Hematopoietic multipotent progenitor cell treated with erythropoietin and hydrocortisone succinate and interleukin-3 and kit ligand, for 17 days (in vitro differentiated cells): ENCODE measurements around the gene ATF7IP.
"Not testable (repeated sequence)": the region's sequence is repeated elsewhere in the genome, so short reads cannot be mapped to it uniquely, and the experiment has no call there.

Source experiments
- DNase-seq: peaks from one replicate; pipeline ENCODE4 v3.0.0-alpha.2; 2015; ENCODE audit warnings: low spot score

ATF7IP gene, protein sequence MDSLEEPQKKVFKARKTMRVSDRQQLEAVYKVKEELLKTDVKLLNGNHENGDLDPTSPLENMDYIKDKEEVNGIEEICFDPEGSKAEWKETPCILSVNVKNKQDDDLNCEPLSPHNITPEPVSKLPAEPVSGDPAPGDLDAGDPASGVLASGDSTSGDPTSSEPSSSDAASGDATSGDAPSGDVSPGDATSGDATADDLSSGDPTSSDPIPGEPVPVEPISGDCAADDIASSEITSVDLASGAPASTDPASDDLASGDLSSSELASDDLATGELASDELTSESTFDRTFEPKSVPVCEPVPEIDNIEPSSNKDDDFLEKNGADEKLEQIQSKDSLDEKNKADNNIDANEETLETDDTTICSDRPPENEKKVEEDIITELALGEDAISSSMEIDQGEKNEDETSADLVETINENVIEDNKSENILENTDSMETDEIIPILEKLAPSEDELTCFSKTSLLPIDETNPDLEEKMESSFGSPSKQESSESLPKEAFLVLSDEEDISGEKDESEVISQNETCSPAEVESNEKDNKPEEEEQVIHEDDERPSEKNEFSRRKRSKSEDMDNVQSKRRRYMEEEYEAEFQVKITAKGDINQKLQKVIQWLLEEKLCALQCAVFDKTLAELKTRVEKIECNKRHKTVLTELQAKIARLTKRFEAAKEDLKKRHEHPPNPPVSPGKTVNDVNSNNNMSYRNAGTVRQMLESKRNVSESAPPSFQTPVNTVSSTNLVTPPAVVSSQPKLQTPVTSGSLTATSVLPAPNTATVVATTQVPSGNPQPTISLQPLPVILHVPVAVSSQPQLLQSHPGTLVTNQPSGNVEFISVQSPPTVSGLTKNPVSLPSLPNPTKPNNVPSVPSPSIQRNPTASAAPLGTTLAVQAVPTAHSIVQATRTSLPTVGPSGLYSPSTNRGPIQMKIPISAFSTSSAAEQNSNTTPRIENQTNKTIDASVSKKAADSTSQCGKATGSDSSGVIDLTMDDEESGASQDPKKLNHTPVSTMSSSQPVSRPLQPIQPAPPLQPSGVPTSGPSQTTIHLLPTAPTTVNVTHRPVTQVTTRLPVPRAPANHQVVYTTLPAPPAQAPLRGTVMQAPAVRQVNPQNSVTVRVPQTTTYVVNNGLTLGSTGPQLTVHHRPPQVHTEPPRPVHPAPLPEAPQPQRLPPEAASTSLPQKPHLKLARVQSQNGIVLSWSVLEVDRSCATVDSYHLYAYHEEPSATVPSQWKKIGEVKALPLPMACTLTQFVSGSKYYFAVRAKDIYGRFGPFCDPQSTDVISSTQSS

GRCh38 chr12:14365294-14366208, at the start of gene ATF7IP:
TSS of gene ATF7IP (plus strand) at chr12:14365682. CDS start at chr12:14423916, 58,234 bp downstream.
- DNase-seq: peak; percentile 98

- peak; percentile 7 for DNase-seq
These were observed 47.9 kb upstream of the ATF7IP start for GRCh38 chr12:14317362-14318146.

GRCh38 chr12:14319704-14320427, 45.6 kb upstream of the ATF7IP start:
- not testable (repeated sequence) for DNase-seq

- no peak for DNase-seq
These were observed 43.1 kb upstream of the ATF7IP start for GRCh38 chr12:14322403-14322802.

GRCh38 chr12:14325716-14326343, 39.7 kb upstream of the ATF7IP start:
- no peak for DNase-seq

- DNase-seq: no peak
These were observed 38.8 kb upstream of the ATF7IP start for GRCh38 chr12:14326699-14327098.

DNA sequence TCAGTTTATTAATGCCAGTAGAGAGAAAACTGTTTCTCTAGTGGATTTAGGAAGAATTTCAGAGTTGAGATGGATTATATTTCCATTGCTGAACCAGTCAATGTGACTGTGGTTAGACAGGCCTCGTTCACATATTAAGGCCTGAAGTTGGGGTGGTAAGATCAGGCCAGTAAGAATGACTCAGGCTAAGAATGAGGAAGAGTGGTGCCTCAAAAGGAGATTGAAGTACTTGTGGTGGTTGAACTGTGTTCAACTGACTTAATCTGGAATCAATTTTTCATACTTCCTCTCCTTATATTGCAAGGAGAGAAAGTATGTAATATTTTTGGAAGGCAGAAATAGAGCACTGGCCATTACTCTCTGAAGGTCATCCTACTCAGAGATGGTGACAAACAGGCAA, 37.8 kb upstream of the ATF7IP start:
- no peak for DNase-seq

GRCh38 chr12:14332482-14332881, 33.0 kb upstream of the ATF7IP start:
- no peak for DNase-seq

GRCh38 chr12:14340371-14340770, 25.1 kb upstream of the ATF7IP start:
- no peak for DNase-seq

DNA sequence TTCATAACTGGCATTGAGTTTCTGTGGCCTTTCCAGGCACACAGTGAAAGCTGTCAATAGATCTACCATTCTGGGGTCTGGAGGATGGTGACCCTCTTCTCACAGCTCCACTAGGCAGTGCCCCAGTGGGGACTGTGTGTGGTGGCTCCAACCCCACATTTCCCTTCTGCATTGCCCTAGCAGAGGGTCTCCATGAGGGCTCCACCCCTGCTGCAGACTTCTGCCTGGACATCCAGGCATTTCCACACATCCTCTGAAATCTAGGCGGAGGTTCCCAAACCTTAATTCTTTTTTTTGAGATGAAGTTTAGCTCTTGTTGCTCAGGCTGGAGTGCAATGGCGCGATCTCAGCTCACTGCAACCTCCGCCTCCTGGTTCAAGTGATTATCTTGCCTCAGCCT, 14.0 kb upstream of the ATF7IP start:
- DNase-seq: not testable (repeated sequence)

GRCh38 chr12:14352066-14352465, 13.4 kb upstream of the ATF7IP start:
- not testable (repeated sequence) for DNase-seq

GRCh38 chr12:14354665-14355064, 10.8 kb upstream of the ATF7IP start:
- not testable (repeated sequence) for DNase-seq

DNA sequence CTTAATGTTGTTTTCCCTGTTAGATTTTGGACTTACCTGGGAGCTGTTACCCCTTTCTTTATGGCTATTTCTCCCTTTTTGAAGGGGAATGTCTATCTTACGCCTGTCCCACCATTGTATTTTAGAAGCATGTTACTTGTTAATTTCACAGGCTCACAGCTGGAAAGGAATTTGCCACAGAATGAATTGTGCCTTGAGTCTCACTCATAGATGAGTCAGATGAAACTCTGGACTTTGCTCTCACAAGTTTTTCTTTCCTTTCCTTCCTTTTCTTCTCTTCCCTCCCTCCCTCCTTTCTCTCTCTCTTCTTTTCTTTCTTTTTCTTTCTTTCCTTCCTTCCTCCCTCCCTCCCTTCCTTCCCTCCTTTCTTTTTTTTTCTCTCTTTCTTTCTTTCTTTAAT, 9.3 kb upstream of the ATF7IP start:
- no peak for DNase-seq

GRCh38 chr12:14357486-14357885, 8.0 kb upstream of the ATF7IP start:
- DNase-seq: no peak

- no peak for DNase-seq
These were observed 3.1 kb upstream of the ATF7IP start for GRCh38 chr12:14362352-14362751.

- no peak for DNase-seq
These were observed 755 bp upstream of the ATF7IP start for GRCh38 chr12:14364583-14365271.

GRCh38 chr12:14366209-14367039, 942 bp downstream of the ATF7IP start:
- DNase-seq: no peak
